PC-9 (cell line): ENCODE results near the gene GAGE12H. TPM values are rescaled to one million over a fixed set of nuclear protein-coding genes. Genes with fewer than 3 reads are reported as not detected.

Source experiments
- BruUV-seq: library from RNA; stranded (reverse); fragments of 400-500 nt; replicated peaks from 2 replicates; lab custom pipeline; 2021; lab: Mats Ljungman, UMichigan
- CTCF ChIA-PET: fragments of 300-600 bp; sonication (Branson Sonifier 250); formaldehyde crosslinking; loops from one replicate; lab custom pipeline; 2022; ENCODE audit warnings: antibody characterized with exemption; lab: Charles Lee
- POLR2A ChIA-PET: fragments of 300-600 bp; sonication (Branson Sonifier 250); formaldehyde crosslinking; loops from one replicate; lab custom pipeline; 2022; ENCODE audit warnings: antibody characterized with exemption; ENCODE audit not compliant: unreplicated experiment; lab: Charles Lee
- DNase-seq, 2 experiments: peaks; one replicate each; pipeline versions ENCODE4 v3.0.0 to v3.0.0-alpha.2; 2015 to 2022; ENCODE audit warnings: mixed read lengths in 1 of 2
- H2AFZ ChIP-seq: fragments of 200-600 bp; sonication (generic); 2 replicates; pipeline ENCODE4 v1.8.1; 2017; ENCODE audit warnings: antibody characterized with exemption
- H3F3A ChIP-seq: fragments of 200-600 bp; sonication (generic); 2 replicates; pipeline ENCODE4 v1.8.1; 2017; ENCODE audit warnings: antibody characterized with exemption, mild to moderate bottlenecking, low read depth; ENCODE audit not compliant: insufficient read depth
- H3K27ac ChIP-seq: fragments of 200-600 bp; sonication (generic); 2 replicates; pipeline ENCODE4 v1.6.1; 2016; ENCODE audit warnings: mixed run types
- H3K27me3 ChIP-seq: fragments of 200-600 bp; sonication (generic); 2 replicates; pipeline ENCODE4 v1.6.1; 2016; ENCODE audit warnings: low read depth, mixed run types; ENCODE audit not compliant: insufficient read depth
- H3K36me3 ChIP-seq: fragments of 200-600 bp; sonication (generic); 2 replicates; pipeline ENCODE4 v1.6.1; 2016; ENCODE audit warnings: low read depth, mixed run types
- H3K4me1 ChIP-seq: fragments of 200-600 bp; sonication (generic); replicated peaks from 2 replicates; pipeline ENCODE4 v1.6.1; 2016; ENCODE audit warnings: mixed run types; ENCODE audit not compliant: insufficient read depth
- H3K4me2 ChIP-seq: fragments of 200-600 bp; sonication (generic); 2 replicates; pipeline ENCODE4 v1.6.1; 2017; ENCODE audit warnings: mixed run types
- H3K4me3 ChIP-seq: fragments of 200-600 bp; sonication (generic); 2 replicates; pipeline ENCODE4 v1.6.1; 2016; ENCODE audit warnings: mixed run types
- H3K79me2 ChIP-seq: fragments of 200-600 bp; sonication (generic); 2 replicates; pipeline ENCODE4 v1.6.1; 2017; ENCODE audit warnings: low read depth, mixed run types
- H3K9me2 ChIP-seq: fragments of 200-600 bp; sonication (generic); 2 replicates; pipeline ENCODE4 v1.8.1; 2017; ENCODE audit warnings: mild to moderate bottlenecking; ENCODE audit not compliant: insufficient read depth
- H3K9me3 ChIP-seq: fragments of 200-600 bp; sonication (generic); 2 replicates; pipeline ENCODE4 v1.8.1; 2016; ENCODE audit warnings: low read depth; ENCODE audit not compliant: insufficient read depth
- H4K20me1 ChIP-seq: fragments of 200-600 bp; sonication (generic); 2 replicates; pipeline ENCODE4 v1.8.1; 2017; ENCODE audit not compliant: insufficient read depth
- EZH2 ChIP-seq: fragments of 200-600 bp; sonication (generic); IDR thresholded peaks from 2 replicates; pipeline ENCODE4 v1.8.0; 2017; ENCODE audit warnings: antibody characterized with exemption, low read depth
- intact Hi-C: fragments of 100-400 bp; cut with micrococcal nuclease; formaldehyde crosslinking; loops from one replicate; pipeline ENCODE4 v1.10.0; 2022; ENCODE audit not compliant: unreplicated experiment
- total RNA-seq: library from RNA; stranded (reverse); gene quantifications from 2 replicates; pipeline ENCODE4 v1.2.3, GENCODE V29; 2021
- TF ChIP-seq, protein P1 (sequence below): fragments of 200-600 bp; sonication (generic); conservative IDR thresholded peaks from 2 replicates; pipeline ENCODE4 v1.6.1; 2017; ENCODE audit warnings: mixed run types, antibody characterized with exemption, mild to moderate bottlenecking, moderate library complexity

The GAGE12H gene
- total RNA-seq, 1 experiment from 2014 or later: not detected

DNA sequence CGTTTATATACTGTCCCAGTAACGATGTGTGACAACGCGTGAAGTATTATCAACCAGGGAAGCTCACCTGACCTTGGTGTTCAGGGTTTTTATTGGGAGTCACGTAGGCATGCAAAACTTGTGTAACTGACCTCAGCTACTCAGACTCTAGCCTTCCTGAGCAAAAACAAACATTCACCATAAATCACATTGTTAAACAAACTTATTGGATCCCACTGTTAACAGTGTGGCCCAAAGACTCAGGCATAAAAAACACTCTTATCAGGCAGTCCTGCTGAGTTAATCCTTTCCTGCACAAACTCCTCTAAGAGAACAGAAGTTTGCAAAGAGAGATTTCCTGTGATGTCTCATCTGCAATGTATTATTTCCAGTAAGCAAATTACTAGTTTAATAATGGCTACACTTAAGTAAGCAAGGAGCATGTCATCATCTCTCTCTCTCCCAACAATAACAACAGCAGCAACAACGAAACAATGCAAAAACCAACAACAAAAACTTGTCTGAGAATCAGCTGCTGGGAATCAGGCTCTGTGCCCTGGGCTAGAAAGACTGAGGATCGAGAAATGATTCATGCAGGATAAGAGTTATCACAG lies 31.1 kb downstream of the GAGE12H start:
- no peaks in the 10 kb centered on the region for H4K20me1 ChIP-seq
- H2AFZ ChIP-seq: no peak overlapping the region
- H3K9me3 ChIP-seq: no peaks in the 10 kb centered on the region
- no peak overlapping the region for H3K4me2 ChIP-seq
- ChIA-PET CTCF (no interaction called here), POLR2A (no interaction called here)
- no peaks in the 10 kb centered on the region for H3K36me3 ChIP-seq
- no peaks in the 10 kb centered on the region for H3K27me3 ChIP-seq
- H3K79me2 ChIP-seq: no peaks in the 10 kb centered on the region
- no peak overlapping the region for H3K4me3 ChIP-seq
- BruUV-seq: no TSS peak
- no peak for DNase-seq
- H3K9me2 ChIP-seq: no peaks in the 10 kb centered on the region
- no peaks in the 10 kb centered on the region for H3K4me1 ChIP-seq
- no peaks in the 10 kb centered on the region for H3F3A ChIP-seq
- no peak overlapping the region for H3K27ac ChIP-seq
- no peak for TF ChIP-seq EZH2
- TF ChIP-seq, protein P1, sequence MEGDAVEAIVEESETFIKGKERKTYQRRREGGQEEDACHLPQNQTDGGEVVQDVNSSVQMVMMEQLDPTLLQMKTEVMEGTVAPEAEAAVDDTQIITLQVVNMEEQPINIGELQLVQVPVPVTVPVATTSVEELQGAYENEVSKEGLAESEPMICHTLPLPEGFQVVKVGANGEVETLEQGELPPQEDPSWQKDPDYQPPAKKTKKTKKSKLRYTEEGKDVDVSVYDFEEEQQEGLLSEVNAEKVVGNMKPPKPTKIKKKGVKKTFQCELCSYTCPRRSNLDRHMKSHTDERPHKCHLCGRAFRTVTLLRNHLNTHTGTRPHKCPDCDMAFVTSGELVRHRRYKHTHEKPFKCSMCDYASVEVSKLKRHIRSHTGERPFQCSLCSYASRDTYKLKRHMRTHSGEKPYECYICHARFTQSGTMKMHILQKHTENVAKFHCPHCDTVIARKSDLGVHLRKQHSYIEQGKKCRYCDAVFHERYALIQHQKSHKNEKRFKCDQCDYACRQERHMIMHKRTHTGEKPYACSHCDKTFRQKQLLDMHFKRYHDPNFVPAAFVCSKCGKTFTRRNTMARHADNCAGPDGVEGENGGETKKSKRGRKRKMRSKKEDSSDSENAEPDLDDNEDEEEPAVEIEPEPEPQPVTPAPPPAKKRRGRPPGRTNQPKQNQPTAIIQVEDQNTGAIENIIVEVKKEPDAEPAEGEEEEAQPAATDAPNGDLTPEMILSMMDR: no peak
- intact Hi-C loops: no loop called here

DNA sequence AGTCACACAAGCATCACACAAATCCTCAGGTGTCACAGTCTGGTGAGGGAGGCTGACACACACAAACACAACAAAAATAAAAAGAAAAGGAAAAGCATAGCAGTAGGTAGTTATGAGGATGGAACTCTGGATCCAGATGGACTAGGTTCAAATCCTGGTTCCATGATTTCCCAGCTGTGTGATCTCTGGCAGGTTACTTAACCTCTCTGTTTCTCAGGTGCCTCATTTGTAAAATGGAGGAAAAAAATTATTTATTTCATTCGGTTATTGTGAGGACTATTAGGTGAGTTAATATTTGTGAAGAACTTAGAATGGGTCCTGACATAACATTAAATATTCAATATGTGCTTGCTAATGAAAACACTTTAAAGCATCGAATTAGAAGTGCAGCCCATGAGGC lies 38.8 kb downstream of the GAGE12H start:
- no peaks in the 10 kb centered on the region for H3K79me2 ChIP-seq
- DNase-seq: no peak
- ChIA-PET POLR2A (no interaction called here), CTCF (no interaction called here)
- H3K27ac ChIP-seq: no peak overlapping the region
- no peak overlapping the region for H2AFZ ChIP-seq
- BruUV-seq: no TSS peak
- TF ChIP-seq, protein P1: no peak
- no peak for TF ChIP-seq EZH2
- H3K27me3 ChIP-seq: no peaks in the 10 kb centered on the region
- intact Hi-C loops: no loop called here
- H3K9me3 ChIP-seq: no peaks in the 10 kb centered on the region
- no peak overlapping the region for H3K4me3 ChIP-seq
- H3F3A ChIP-seq: no peaks in the 10 kb centered on the region
- no peaks in the 10 kb centered on the region for H4K20me1 ChIP-seq
- no peak overlapping the region for H3K4me2 ChIP-seq
- H3K4me1 ChIP-seq: no peaks in the 10 kb centered on the region
- no peaks in the 10 kb centered on the region for H3K9me2 ChIP-seq
- no peaks in the 10 kb centered on the region for H3K36me3 ChIP-seq

DNA sequence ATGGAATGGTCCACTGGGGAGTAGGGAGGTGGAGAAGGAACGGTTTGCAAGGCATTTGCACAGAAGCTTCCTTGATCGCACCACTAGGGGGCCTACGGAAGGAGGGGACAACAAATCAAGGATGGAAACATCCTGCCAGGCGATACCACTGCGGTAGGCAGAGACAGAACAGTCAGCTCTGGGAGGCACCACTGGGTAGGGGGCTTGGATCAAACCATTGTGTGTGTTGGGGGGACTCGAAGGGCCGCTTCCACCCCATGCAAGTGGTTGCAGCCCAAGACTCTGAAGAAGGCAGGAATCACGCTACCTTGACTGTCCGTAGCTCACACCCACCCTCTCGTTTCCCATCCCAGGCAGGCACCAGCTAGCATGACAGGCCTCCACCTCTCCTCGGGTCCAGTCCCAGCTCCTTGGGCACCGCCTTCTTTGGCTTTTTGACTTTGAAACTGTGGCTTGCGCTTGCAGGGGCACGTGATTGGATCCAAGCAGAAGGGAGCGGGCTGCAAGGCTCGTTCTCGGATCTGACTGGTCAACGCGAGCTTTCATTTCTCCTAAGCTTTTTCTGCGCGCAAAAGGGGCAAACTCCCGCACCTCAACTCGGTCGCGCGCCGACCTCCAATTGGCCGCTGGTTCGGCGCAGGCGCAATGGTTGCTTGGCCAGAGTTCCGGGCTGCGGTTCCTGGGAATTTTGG lies 47.5 kb downstream of the GAGE12H start:
- Histone ChIP-seq H3K79me2 (no peaks in the 10 kb centered on the region), H3K36me3 (no peaks in the 10 kb centered on the region), H3K27me3 (no peaks in the 10 kb centered on the region), H3K4me3 (no peak overlapping the region), H3K4me1 (no peaks in the 10 kb centered on the region), H3F3A (no peaks in the 10 kb centered on the region), H3K27ac (no peak overlapping the region), H4K20me1 (no peaks in the 10 kb centered on the region), H3K9me3 (no peaks in the 10 kb centered on the region), H3K4me2 (no peak overlapping the region), H2AFZ (no peak overlapping the region), H3K9me2 (no peaks in the 10 kb centered on the region)
- ChIA-PET CTCF (no interaction called here), POLR2A (no interaction called here)
- no TSS peak for BruUV-seq
- DNase-seq: no peak
- TF ChIP-seq, protein P1: no peak
- TF ChIP-seq EZH2: no peak
- intact Hi-C loops: no loop called here

Other genes starting within 250 kb of the GAGE12H start
- not detected in 2 replicates for gene GAGE13, start 248.4 kb upstream of the GAGE12H start, total RNA-seq
- gene GAGE12C, start 47.8 kb upstream of the GAGE12H start, total RNA-seq: not detected in 2 replicates
- gene GAGE12D, start 38.2 kb upstream of the GAGE12H start, total RNA-seq: not detected in 2 replicates
- not detected in 2 replicates for gene GAGE12E, start 28.7 kb upstream of the GAGE12H start, total RNA-seq
- not detected in 2 replicates for gene GAGE12F, start 19.1 kb upstream of the GAGE12H start, total RNA-seq
- gene GAGE12G, start 9.5 kb upstream of the GAGE12H start, total RNA-seq: not detected in 2 replicates
- not detected in 2 replicates for gene GAGE2A, start 9.5 kb downstream of the GAGE12H start, total RNA-seq
- not detected in 2 replicates for gene GAGE1, start 19.1 kb downstream of the GAGE12H start, total RNA-seq
- not detected in 2 replicates for gene PAGE1, start 116.0 kb downstream of the GAGE12H start, total RNA-seq
- not detected in 2 replicates for gene PAGE4, start 249.4 kb downstream of the GAGE12H start, total RNA-seq